ENCODE measurements around the gene AK5.
"Not testable (repeated sequence)": the region's sequence is repeated elsewhere in the genome, so short reads cannot be mapped to it uniquely, and the experiment has no call there.

AK5 gene

DNA sequence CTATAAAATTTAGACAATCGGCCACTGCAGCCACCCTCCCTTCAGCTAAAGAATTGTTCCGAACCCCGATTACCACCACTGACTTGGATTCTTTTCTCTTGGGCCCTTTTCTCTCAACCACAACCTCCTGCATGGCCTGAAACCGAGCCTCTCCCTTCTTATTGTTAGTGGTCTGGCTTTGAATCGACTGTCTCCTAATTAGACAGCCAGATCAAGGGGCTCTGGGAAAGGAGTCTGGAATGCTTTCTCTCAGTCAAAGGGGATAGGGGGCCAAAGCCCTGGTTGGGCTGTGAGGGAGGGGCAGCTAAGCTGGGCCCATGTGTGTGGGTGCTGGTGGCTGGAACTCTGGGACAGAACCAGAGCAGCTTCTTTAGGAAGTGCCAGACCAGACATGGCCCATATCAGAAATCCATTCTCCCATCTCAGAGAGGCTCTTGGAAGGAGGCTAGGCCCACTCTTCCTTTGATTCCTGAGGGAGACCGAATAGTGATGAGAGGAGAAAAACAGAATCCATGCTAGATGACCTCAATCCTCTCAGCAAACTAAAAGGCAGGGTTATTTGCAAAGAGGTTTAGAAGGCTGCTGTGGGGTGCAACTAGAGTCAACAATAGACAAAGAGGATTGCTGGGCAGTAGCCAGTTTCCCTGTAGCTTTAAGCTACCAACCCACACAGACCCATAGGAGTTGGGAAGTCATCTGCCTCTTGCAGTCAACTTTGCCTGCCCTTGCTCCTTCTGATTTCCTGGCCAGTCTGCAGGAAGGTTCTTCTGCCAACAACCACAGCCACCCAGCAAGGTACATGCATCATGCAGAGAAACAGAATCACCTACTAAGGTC, 117.6 kb downstream of the AK5 start:
- DNase-seq (ENCODE audit: low spot score) = no peak

- DNase-seq (ENCODE audit: low spot score) = no peak
Measured at GRCh38 chr1:77400781-77401180, 119.0 kb downstream of the AK5 start.

DNA sequence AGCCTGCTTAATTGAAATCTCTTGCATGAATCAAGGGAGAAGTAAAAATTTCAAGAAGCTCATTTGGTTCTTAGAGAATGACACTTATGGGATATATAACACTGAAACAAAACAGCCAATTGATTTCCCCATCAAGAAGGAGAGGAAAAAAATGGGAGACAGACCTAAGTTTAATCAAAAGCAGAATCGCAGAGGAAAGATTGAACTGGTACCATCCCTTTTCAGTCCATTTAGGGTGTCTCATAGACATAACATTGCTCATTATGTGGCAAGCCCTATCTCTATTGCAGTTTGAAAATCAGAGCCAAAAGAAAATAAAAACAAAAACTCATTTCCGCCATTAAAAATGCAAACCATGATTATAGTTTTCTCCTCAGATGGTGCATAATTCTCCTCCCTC, 119.6 kb downstream of the AK5 start:
- no peak for DNase-seq (ENCODE audit: low spot score)

DNA sequence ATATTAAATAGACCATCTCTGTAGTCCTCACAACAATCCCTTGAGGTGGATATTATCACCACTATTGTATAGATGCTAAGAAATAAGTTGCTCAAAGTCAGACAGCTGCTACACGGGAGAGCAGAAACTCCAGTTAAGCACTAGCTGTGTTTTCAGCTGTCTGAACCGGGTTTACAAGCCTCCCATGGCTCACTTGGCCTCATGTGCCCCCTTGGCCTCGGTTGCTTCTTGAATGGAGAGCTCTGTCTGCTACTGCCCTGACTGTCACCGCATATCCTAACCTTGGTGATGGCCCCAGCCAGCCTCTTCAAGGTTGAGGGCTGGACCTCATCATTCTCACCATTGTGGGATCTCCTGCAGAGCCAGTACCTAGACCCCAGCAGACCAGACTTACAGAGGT, 123.4 kb downstream of the AK5 start:
- no peak for DNase-seq (ENCODE audit: low spot score)

DNA sequence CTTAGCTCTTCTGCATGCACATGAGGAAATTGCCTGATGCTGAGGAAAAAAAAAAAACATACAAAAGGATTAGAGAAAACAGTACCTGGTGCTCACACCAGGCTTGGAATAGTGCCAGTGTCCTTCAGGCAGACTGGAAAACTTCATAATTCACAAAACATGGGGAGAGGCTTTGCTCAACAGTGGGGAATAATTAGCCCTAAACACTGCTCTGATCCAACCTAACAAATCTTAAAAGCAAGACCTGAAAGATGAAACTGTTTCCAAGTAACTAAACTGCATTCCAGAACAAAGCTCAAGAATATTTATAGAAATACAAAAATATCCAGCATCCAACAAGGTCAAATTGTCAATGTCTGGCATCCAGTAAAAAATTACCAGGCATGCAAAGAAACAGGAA, 124.8 kb downstream of the AK5 start:
- no peak for DNase-seq (ENCODE audit: low spot score)

DNA sequence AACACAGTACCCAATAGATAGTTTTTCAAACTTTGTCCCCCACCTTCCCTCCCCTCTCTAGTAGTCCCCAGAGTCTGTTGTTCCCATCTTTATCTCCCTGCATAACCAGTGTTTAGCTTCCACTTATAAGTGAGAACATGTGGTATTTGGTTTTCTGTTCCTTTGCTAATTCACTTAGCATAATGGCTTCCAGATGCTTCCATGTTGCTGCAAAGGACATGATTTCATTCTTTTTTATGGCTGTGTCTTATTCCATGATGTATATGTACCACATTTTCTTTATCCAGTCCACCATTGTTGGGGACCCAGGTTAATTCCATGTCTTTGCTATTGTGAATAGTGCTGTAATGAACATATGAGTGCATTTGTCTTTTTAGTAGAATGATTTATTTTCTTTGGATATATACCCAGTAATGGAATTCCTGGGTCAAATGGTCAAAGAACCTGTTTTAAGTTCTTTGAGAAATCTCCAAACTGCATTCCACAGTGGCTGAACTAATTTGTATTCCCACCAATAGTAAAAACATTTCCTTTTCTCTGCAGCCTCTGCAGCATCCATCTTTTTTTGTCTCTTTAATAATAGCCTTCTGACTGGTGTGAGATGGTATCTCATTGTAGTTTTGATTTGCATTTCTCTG, 126.0 kb downstream of the AK5 start:
- DNase-seq (ENCODE audit: low spot score) = no peak

GRCh38 chr1:77408933-77409332, 127.1 kb downstream of the AK5 start:
- not testable (repeated sequence) for DNase-seq (ENCODE audit: low spot score)

DNA sequence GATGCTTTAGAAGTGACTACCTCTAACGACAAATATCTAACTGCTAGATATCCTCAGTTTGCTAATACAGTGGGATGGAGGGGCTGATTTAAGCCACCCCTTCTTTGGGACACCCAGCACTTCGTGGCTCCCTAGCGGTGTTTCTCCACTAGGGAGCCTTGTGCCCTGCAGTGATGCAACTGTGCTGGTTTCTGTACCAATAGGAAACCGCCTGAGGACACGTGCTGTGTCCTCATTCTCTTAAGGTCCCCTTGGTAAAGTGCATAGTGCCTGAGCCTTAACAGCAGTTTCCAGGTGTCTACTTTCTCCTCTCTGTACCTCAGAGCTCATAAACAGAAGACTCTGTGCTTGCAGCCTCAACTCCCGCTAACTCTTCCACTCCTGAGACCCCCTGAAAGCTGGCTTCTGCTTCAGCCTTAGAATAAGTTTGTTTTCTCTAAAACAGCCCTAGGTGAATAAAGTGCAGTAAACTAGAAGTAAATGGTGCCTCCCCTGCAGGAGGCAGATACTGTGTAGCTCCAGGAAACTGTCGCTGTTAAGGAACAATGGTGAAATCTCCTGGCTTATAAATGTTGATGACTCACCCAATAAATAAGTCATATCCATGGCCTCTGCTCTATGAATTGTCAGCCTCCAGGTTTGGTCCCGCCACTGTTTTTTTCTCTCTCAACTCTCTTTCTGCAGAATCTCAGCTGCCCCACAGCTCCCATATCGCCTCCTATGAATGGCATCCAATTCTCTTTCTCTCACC, 130.4 kb downstream of the AK5 start:
- DNase-seq (ENCODE audit: low spot score) = no peak

GRCh38 chr1:77412820-77413530, 131.2 kb downstream of the AK5 start:
- no peak for DNase-seq (ENCODE audit: low spot score)

DNA sequence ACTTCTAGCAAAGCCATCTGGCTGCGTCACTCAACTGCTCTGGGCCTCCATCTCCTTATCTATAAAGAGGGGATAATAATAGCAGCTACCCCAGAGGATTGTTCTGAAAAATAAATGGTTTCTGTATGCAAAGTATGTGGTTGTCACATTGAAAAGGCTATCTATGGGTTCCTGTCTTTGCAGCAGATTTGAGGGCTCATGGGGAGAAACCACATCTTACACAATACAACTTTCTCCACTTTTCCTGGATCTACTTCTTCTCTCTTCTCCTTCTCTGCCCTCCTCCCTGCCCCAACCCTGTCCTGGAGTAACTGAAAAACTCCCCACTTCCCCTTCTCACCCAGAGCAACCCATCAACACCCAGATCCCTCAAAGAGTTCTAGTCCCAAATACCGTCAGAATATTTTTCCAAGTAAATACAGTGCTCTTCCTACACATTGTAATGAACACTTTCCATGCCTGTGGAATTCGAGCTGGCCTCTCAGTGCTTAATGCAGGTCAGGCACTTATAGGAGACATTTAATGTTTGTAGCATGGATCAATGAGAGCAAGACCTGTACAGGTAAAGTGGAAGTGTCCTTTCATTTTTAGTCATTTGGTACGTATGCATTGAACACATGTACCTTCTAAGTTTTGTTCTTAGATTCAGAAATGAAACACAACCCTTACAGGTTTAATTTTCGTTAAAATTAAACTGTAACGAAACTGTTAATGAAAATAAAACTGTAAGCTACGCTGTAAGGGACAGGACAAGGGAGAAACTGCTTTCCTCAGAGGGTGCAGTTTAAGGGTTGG, 131.9 kb downstream of the AK5 start:
- DNase-seq (ENCODE audit: low spot score) = no peak

GRCh38 chr1:77415579-77415978, 133.8 kb downstream of the AK5 start:
- no peak for DNase-seq (ENCODE audit: low spot score)

GRCh38 chr1:77416692-77417450, 135.1 kb downstream of the AK5 start:
- DNase-seq (ENCODE audit: low spot score) = no peak

DNA sequence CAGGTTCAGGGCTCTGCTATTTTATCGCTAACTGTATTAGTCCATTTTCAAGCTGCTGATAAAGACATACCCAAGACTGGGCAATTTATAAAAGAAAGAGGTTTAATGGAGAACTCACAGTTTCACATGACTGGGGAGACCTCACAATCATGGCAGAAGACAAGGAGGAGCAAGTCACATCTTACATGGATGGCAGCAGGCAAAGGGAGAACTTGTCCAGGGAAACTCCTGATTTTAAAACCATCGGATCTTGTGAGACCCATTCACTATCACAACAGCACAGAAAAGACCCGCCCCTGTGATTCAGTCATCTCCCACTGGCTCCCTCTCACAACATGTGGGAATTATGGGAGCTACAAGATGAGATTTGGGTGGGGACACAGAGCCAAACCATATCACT, 136.2 kb downstream of the AK5 start:
- not testable (repeated sequence) for DNase-seq (ENCODE audit: low spot score)

DNA sequence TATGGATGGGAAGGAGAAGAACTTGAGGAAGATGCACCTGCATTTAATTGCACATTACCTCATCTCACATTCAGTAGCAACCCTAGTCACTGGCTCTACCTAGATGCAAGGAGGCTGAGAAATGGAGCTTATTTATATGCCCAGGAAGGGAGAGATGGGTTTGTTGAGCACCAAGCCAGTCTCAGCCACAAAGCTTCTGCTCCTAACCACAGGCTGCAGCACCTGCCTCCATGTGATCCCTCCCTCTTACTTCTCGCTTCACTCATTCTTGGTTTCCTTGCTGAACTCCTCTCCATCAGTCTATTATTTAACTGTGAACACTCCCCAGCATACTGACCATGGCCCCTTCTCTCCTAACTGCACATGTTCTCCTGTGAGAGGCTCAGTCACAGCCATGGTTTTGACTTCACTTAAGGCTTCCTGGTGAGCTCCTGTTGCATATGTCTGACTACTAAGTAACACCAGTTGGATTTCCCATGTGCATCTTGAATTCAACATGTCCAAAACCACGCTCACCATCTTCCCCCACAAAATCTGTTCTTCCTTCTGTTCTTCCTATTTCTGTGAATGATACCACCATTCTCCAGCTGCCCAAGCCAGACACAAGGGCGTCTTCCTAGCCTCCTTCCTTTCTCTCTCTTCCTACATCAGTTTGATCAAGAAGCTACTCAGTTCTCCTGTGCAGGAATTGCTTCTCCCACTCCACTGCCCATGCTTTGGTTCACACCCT, 139.8 kb downstream of the AK5 start:
- peak; percentile 39 for DNase-seq (ENCODE audit: low spot score)

- DNase-seq (ENCODE audit: low spot score) = no peak
Measured at GRCh38 chr1:77424236-77424635, 142.4 kb downstream of the AK5 start.

DNA sequence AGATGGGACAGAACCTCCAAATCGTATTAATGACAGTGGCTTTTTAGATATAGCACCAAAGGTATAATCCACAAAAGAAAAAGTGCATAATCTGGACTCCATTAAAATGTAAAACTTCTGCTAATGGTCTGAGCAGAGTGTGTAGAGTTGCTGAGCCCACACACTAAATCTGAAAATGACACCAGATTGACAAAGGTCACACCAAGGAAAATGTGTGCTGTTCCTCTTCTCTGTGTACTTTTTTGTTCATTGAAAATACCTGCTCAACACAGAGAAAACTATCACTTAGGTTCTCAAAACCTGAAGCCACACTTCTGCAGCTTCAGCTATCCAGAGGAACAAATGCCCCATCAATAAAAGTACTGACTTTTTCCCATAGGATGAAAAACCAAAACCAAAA, 146.2 kb downstream of the AK5 start:
- no peak for DNase-seq (ENCODE audit: low spot score)

DNA sequence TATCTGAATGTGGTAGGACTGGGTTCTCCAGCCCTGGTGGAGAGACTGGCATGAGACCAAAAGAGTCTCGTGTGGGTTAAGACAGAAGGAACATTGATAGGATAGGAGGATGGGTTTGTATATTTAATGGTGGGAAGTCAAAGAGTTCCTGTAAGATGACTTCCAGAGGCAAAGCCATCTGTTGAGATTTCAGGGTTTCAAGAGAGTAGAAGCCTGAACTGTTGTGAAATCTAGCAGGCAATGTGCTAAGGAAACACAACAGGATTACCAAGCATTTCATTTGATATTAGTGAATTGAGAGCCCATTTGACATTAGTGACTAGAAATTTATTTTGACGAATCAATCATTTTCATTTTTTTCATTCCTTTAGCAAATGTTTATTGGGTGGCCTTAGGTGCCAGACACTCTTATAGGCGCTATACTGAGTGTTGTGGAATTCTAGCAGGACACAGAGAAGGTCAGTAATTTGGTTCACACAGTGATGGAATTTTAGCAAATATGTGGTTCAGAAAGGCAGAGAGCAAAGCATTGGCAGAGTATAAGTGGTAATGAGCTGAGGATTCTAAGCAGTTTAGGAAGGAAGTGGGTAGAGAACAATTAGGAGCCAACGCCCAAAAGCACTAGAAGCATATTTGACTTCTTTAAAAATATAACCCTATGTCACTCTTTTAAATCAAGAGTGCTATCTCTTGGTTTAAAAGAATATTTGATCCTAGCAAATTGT, 149.3 kb downstream of the AK5 start:
- peak; percentile 60 for DNase-seq (ENCODE audit: low spot score)

- no peak for DNase-seq (ENCODE audit: low spot score)
Measured at GRCh38 chr1:77433934-77434333, 152.1 kb downstream of the AK5 start.

- DNase-seq (ENCODE audit: low spot score) = no peak
Measured at GRCh38 chr1:77434967-77435366, 153.1 kb downstream of the AK5 start.
